Mucosa of rectum (tissue), 2 donors: ENCODE measurements around the gene GFPT2.
"Not testable (repeated sequence)": the region's sequence is repeated elsewhere in the genome, so short reads cannot be mapped to it uniquely, and the experiment has no call there.

Experiments
- H3K27ac ChIP-seq, 2 donors: one replicate each; pipeline ENCODE4 v1.7.0; 2013; ENCODE audit warnings: inconsistent platforms in 2 of 2, low read depth in 2 of 2, low read length in 2 of 2
- H3K27me3 ChIP-seq, 2 donors: one replicate each; pipeline ENCODE4 v1.7.0; 2013; ENCODE audit warnings: low read length in 2 of 2; ENCODE audit not compliant: control insufficient read depth in 2 of 2, insufficient read depth in 2 of 2
- H3K36me3 ChIP-seq, 2 donors: one replicate each; pipeline ENCODE4 v1.7.0; 2013; ENCODE audit warnings: low read length in 2 of 2; ENCODE audit not compliant: control insufficient read depth in 2 of 2, insufficient read depth in 2 of 2
- H3K4me1 ChIP-seq, 2 donors: one replicate each; pipeline ENCODE4 v1.7.0; 2013; ENCODE audit warnings: low read length in 2 of 2, mild to moderate bottlenecking in 1 of 2; ENCODE audit not compliant: control insufficient read depth in 2 of 2, insufficient read depth in 2 of 2
- H3K4me3 ChIP-seq, 2 donors: one replicate each; pipeline ENCODE4 v1.7.0; 2013; ENCODE audit warnings: low read length in 2 of 2
- H3K9ac ChIP-seq, 2 donors: one replicate each; pipeline ENCODE4 v1.7.0; 2013; ENCODE audit warnings: low read length in 2 of 2, low read depth in 1 of 2, mild to moderate bottlenecking in 1 of 2
- H3K9me3 ChIP-seq, 2 donors: one replicate each; pipeline ENCODE4 v1.7.0; 2013; ENCODE audit warnings: low read length in 2 of 2; ENCODE audit not compliant: control insufficient read depth in 2 of 2
- donor health status: healthy.
- donor health status: Normal muscosa, but diverticular disease.

Gene GFPT2

DNA sequence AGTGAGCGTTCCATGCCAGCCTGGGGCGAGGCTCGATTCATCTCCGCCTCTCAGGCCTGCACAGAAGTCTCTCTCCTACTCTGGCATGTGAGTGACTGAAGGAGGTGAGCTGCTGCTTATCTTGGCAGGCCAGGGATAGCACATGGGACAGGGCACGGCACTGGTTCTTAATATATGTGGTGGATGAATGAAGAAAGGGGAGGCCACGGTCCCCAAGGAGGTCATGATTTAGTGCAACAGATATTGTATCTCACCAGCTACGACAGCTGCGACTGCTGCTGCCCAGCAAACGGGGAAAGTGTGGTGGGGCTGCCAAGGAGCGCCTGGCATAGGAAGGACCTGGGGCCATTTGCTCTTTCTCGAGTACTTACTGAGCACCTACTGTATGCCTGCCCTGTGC, 41.9 kb downstream of the GFPT2 start:
- Histone ChIP-seq H3K27me3 (no peaks in the 10 kb centered on the region), H3K4me1 (no peaks in the 10 kb centered on the region), H3K36me3 (no peaks in the 10 kb centered on the region), H3K9ac (no peak overlapping the region), H3K27ac (no peak overlapping the region), H3K9me3 (no peaks in the 10 kb centered on the region), H3K4me3 (no peak overlapping the region)

DNA sequence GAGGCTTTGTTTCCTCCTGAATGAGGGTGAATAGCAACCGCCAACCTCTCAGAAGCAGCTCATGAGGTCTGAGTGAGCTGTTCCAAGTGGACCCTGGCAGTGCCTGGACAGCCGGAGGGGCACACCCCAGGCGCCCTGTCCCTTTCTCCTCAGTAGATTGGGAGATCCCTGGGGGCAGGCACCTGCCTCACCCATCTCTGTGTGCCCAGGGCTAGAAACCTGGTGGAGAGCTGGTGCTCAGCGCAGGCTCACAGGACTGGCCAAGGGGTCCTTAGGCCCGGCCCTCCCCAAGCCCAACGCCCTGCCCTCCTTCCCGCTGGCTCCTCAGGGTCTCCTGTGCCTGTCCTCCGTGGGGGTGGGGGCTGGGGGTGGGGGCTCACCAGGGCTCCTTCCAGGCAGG, 46.3 kb downstream of the GFPT2 start:
- H3K27me3 ChIP-seq: no peaks in the 10 kb centered on the region

DNA sequence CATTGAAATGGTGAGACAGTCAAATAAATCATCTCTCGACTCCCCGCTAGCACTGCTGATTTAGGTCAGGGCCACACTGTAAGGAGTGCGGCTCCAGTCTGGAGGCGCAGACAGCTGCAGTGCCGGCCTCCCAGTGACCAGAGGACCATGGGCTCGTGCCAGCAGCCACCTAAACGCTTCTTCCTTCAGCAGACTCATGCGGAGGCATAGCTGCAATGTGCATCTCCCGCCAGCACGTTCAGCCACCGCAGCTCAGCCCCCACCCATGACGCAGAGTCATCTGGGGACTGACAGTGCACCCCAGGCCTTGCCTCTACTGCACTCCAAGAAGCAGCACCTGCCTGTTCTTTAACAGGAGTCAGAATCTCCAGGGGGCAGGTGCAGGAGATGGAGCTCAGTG, 47.7 kb downstream of the GFPT2 start:
- H3K27me3 ChIP-seq: no peaks in the 10 kb centered on the region
- H3K4me1 ChIP-seq: no peaks in the 10 kb centered on the region
- no peak overlapping the region for H3K9ac ChIP-seq
- H3K27ac ChIP-seq: no peak overlapping the region
- no peaks in the 10 kb centered on the region for H3K36me3 ChIP-seq
- no peak overlapping the region for H3K4me3 ChIP-seq
- H3K9me3 ChIP-seq: no peaks in the 10 kb centered on the region

More for the DNA sequence above, 46.3 kb downstream of the GFPT2 start:
- H3K9ac ChIP-seq: no peak overlapping the region
- H3K27ac ChIP-seq: no peak overlapping the region
- no peak overlapping the region for H3K4me3 ChIP-seq
- no peaks in the 10 kb centered on the region for H3K9me3 ChIP-seq
- H3K4me1 ChIP-seq: no peaks in the 10 kb centered on the region
- no peaks in the 10 kb centered on the region for H3K36me3 ChIP-seq

DNA sequence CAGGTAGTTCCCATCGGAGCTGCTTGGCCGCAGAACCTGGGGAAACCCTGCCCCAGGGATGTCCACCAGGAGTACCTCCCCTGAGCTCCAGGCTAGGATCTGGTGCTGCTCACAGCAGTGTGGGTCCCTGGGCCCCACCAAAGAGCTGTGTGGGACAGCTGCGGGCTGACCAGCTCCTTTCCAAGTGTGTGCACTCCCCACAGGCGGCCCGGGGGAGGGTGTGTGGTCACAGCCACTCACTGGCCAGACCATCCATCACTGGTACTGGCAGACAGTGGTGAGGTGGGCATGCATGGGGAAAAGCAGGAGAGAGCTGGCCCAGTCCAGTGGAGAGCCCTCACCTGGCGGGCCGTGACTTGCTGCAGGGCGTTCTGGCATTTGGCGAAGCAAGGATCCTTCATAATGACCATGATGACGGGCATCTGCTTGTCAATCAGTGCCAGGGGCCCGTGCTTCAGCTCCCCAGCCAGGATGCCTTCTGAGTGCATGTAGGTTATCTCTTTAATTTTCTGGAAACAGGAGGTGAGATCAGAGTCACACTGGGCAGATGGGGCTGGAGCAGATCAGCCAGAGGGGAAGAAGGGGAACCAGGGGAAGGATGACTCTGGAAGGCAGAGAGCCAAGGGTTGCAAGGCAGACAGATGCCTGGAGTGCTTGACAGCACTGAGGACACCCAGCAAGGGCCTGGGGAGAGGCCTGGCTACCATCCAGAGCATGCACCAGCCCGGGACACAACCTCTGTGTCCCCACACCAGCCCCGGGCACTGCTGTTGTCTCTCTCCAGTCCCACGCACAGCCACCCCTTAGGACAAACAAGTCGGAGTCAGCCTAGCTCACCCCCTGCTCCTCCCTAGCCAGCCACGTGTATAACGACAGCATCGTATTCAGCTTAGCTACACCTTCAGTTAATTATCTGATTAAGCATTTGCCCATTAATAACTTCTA, 48.4 kb downstream of the GFPT2 start:
- no peaks in the 10 kb centered on the region for H3K36me3 ChIP-seq
- no peak overlapping the region for H3K27ac ChIP-seq
- H3K9me3 ChIP-seq: no peaks in the 10 kb centered on the region
- no peak overlapping the region for H3K4me3 ChIP-seq
- no peaks in the 10 kb centered on the region for H3K4me1 ChIP-seq
- H3K27me3 ChIP-seq: no peaks in the 10 kb centered on the region
- no peak overlapping the region for H3K9ac ChIP-seq

DNA sequence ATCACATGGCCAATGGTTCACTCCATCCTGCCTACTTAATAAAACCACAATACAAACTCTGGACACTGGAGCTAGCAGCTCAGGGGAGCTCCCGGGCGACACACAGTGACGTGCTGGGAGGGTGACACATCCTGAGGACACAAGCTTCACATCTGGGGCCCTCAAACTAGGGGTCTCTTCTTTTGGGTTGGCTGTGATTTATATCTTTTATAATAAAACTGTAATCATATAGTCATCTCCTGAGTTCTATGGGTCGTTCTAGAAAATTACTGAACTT, 49.2 kb downstream of the GFPT2 start:
- Histone ChIP-seq H3K36me3 (no peaks in the 10 kb centered on the region), H3K4me3 (no peak overlapping the region), H3K27me3 (no peaks in the 10 kb centered on the region), H3K4me1 (no peaks in the 10 kb centered on the region), H3K27ac (no peak overlapping the region), H3K9me3 (no peaks in the 10 kb centered on the region), H3K9ac (no peak overlapping the region)

DNA sequence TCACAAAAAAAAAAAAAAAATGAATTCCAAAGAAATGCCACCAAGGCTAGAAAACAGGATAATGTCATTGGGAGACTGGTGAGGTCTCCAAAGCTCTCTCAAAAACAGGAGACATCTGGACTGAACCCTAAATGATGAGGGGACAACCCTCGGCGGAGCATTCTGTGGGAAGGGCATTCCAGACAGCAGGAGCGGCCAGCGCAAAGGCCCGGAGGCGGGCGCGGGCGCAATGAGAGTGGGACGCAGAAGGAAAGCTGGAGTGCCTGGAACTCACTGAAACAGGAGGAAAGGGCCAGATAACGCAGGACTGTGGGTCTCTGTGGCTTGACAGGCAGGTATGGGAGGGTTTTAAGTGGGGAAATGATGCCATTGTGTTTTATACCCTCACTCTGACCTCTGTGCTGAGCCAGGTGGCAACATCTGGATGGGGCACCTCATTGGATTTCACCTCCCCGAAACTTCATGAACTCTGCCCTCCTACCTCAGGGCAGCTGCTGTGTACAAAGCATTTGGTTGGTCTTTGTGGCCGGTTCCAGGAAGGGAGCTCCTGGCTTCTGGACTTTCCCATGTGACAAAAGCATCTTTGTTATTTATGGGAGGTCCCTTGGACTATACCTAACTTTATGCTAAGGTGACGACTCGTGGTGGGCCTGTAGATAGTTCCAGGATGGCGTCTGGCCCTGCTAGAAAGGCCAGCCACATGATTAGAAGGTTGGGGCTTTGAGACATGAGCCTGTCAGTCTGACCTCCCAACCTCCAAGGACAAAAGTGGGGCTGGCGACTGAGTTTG, 49.7 kb downstream of the GFPT2 start:
- Histone ChIP-seq H3K27me3 (no peaks in the 10 kb centered on the region), H3K9me3 (no peaks in the 10 kb centered on the region), H3K27ac (no peak overlapping the region)

DNA sequence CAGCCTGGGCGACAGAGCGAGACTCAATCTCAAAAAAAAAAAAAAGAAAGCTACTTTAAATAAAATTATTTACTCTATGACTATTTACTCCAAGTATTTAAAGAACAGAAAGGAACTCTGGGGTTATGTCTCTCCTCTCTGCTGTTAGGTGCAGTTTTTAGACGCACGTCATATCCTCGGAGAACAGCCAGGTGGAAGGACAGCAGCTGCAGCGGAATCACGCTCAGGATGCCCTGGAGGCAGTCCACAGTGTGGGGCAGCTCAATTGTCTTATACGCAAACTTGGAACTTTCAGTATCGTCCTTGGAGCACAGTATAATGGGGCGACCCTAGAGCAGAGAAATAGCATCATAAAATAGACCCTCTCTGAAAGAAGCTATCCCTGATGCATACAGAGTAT, 50.9 kb downstream of the GFPT2 start:
- H3K27ac ChIP-seq: no peak overlapping the region
- H3K4me3 ChIP-seq: no peak overlapping the region
- H3K27me3 ChIP-seq: no peaks in the 10 kb centered on the region
- no peaks in the 10 kb centered on the region for H3K9me3 ChIP-seq
- no peaks in the 10 kb centered on the region for H3K36me3 ChIP-seq
- H3K4me1 ChIP-seq: no peaks in the 10 kb centered on the region
- H3K9ac ChIP-seq: no peak overlapping the region

More for the DNA sequence above, 49.7 kb downstream of the GFPT2 start:
- Histone ChIP-seq H3K36me3 (no peaks in the 10 kb centered on the region), H3K4me3 (no peak overlapping the region), H3K9ac (no peak overlapping the region), H3K4me1 (no peaks in the 10 kb centered on the region)

DNA sequence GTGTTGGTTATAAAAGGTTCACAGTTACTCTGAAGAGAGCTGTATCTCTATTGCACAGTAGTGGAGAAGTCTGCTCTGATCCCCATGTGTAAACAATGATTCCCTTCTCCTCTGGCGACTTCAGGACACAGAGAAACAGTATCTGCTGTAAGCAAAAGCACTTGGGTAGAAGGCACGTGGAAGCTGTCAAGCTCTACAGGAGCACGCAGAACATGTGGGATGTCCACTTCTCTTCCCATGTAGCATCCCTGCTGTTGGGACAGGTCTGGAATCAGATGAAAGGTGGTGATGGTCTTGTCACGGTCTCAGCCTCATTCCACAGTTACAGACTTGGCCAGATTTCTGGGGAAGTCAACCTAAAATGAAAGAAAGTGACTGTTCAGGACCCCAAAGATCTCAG, 51.9 kb downstream of the GFPT2 start:
- Histone ChIP-seq H3K27ac (no peak overlapping the region), H3K4me1 (no peaks in the 10 kb centered on the region), H3K9ac (no peak overlapping the region), H3K9me3 (no peaks in the 10 kb centered on the region), H3K27me3 (no peaks in the 10 kb centered on the region), H3K4me3 (no peak overlapping the region), H3K36me3 (no peaks in the 10 kb centered on the region)

DNA sequence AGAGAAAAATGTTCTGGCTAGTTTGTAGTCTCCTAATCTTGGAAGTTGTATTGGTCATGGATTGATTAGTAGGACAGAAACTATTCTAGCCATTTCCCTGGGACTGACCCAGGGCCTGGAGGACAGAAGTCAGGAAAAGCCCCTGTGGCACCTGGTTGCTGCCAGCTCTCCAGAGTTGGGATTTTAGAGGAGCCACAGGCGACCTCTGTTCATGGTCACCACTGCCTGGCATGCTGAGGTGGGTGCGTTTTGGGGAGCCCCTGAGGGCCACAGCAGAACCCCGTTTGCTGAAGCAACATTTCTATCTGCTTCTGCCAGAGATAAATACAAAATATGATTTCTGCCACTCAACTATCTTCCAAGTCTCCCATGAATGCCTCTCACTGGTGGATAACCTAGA, 53.6 kb downstream of the GFPT2 start:
- Histone ChIP-seq H3K36me3 (peaks cover 0 to under 1% of the 10 kb centered on the region in 2 donors), H3K4me3 (no peak overlapping the region), H3K9me3 (no peaks in the 10 kb centered on the region), H3K9ac (no peak overlapping the region), H3K27me3 (no peaks in the 10 kb centered on the region), H3K4me1 (no peaks in the 10 kb centered on the region), H3K27ac (no peak overlapping the region)

DNA sequence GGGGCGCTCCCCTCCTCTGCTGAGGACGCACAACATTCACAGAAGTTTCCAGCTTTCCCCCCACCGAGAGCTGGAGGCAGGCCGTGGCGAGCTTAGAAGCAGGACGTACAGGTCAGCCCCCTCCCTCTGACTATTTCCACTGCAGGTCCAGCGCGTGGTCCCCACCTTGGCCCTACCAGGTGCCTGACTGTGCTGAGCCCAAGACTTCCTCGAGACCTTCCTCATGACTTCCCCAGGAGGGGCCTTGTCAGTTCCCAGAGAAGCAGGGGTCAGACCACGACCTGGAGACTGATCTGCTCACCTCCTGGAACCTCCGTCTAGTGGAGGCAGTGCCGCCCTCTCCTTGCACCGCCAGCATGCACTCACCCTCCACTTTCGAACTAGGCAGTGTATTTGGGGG, 54.1 kb downstream of the GFPT2 start:
- H3K9me3 ChIP-seq, H3K4me3 ChIP-seq, H3K4me1 ChIP-seq, H3K36me3 ChIP-seq, H3K27me3 ChIP-seq, H3K9ac ChIP-seq, H3K27ac ChIP-seq: not testable (repeated sequence)
